Heart left ventricle (tissue), 13 donors: Measurements from ENCODE around the gene SPTBN1.

Source experiments
- CTCF ChIP-seq, 12 donors: fragments of 200-600 bp; sonication (generic) in 4 of 12; IDR thresholded peaks; one replicate each; pipeline versions ENCODE4 v1.5.0 to v1.8.0; 2018 to 2022; ENCODE audit warnings: antibody characterized with exemption in 12 of 12, mild to moderate bottlenecking in 5 of 12
- POLR2A ChIP-seq, 2 donors: fragments of 450-650 bp; IDR thresholded peaks; one replicate each; pipeline ENCODE4 v1.6.1; 2017; ENCODE audit warnings: antibody characterized with exemption in 2 of 2, mild to moderate bottlenecking in 2 of 2, moderate library complexity in 2 of 2
- donor health status: ischemic (EF 13 %, LVEDD 7.1; RV severe dilation, severe dysfunction).
- donor health status: DM: no; HTN: yes; CAD: no.
- donor health status: DM: no; HTN: no; CAD: no.
- donor health status: ischemic (EF 25% LVEDD 6.9; RV normal size, moderate dysfunction).
- donor health status: ischemic (EF 25% LVEDD 5.7; RV mildly dilated, moderate dysfunction).
- donor health status: ischemic (EF 35%, LVEDD 5.7; RV mildly dilated, moderate dysfunction).
- donor health status: nonischemic (EF 11% LVEDD 7.7; RV severe dilation, severe dysfunction).
- donor health status: DM: yes; HTN: yes; CAD: no.
- donor health status: PGD.
- donor health status: ischemic (EF 29% LVEDD 5.4; RV normal size, mild dysfunction).
- donor health status: nonischemic (EF 23%, LVEDD 6.1; RV moderate dilation, normal function).

DNA sequence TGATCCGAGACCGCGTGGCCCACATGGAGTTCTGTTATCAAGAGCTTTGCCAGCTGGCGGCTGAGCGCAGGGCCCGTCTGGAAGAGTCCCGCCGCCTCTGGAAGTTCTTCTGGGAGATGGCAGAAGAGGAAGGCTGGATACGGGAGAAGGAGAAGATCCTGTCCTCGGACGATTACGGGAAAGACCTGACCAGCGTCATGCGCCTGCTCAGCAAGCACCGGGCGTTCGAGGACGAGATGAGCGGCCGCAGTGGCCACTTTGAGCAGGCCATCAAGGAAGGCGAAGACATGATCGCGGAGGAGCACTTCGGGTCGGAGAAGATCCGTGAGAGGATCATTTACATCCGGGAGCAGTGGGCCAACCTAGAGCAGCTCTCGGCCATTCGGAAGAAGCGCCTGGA lies 172.8 kb downstream of the SPTBN1 start:
- TF ChIP-seq CTCF (IDR thresholded peaks at IDR 0.05) (no peak), POLR2A (IDR thresholded peaks at IDR 0.05) (no peak)
